Ascending aorta (tissue), 2 donors: Measurements from ENCODE around the gene WDR70. TPM values are rescaled to one million over a fixed set of nuclear protein-coding genes. Genes with fewer than 3 reads are reported as not detected.

Source experiments
- DNase-seq, 2 donors: peaks; one replicate each; pipeline ENCODE4 v3.0.0-alpha.2; 2019; ENCODE audit warnings: low spot score in 2 of 2
- H3K27ac ChIP-seq, 2 donors: fragments of 200-600 bp; sonication (generic); one replicate each; pipeline ENCODE4 v1.5.1; 2016 to 2017; ENCODE audit warnings: mild to moderate bottlenecking in 1 of 2
- H3K27me3 ChIP-seq: fragments of 200-600 bp; sonication (generic); one replicate; pipeline ENCODE4 v1.5.1; 2017
- H3K36me3 ChIP-seq, 2 donors: fragments of 200-600 bp; sonication (generic); one replicate each; pipeline ENCODE4 v1.5.1; 2016
- H3K4me1 ChIP-seq, 2 donors: fragments of 200-600 bp; sonication (generic); one replicate each; pipeline ENCODE4 v1.5.1; 2016 to 2017; ENCODE audit warnings: mild to moderate bottlenecking in 1 of 2
- H3K4me3 ChIP-seq, 2 donors: fragments of 200-600 bp; sonication (generic); one replicate each; pipeline ENCODE4 v1.5.1; 2016 to 2017; ENCODE audit warnings: mild to moderate bottlenecking in 1 of 2
- H3K9me3 ChIP-seq, 2 donors: fragments of 200-600 bp; sonication (generic); one replicate each; pipeline ENCODE4 v1.5.1; 2016
- CTCF ChIP-seq, 3 experiments: fragments of 200-600 bp in 2 of 3; fragments of 450-650 bp in 1 of 3; sonication (generic) in 2 of 3; IDR thresholded peaks; one replicate each; pipeline ENCODE4 v1.5.1; 2016 to 2019; ENCODE audit warnings: antibody characterized with exemption in 3 of 3, mild to moderate bottlenecking in 1 of 3, moderate library complexity in 1 of 3
- intact Hi-C: fragments of 100-400 bp; cut with DNase I; formaldehyde crosslinking; loops from one replicate; pipeline ENCODE4 v1.15.1; 2023
- total RNA-seq: library from RNA; depleted of rRNA; stranded (reverse); fragments of >200 nt; gene quantifications from one replicate; pipeline ENCODE4 v1.1.0, GENCODE V29; 2016

Gene WDR70
- total RNA-seq, 1 donor from 2014 or later = 8.7 TPM

DNA sequence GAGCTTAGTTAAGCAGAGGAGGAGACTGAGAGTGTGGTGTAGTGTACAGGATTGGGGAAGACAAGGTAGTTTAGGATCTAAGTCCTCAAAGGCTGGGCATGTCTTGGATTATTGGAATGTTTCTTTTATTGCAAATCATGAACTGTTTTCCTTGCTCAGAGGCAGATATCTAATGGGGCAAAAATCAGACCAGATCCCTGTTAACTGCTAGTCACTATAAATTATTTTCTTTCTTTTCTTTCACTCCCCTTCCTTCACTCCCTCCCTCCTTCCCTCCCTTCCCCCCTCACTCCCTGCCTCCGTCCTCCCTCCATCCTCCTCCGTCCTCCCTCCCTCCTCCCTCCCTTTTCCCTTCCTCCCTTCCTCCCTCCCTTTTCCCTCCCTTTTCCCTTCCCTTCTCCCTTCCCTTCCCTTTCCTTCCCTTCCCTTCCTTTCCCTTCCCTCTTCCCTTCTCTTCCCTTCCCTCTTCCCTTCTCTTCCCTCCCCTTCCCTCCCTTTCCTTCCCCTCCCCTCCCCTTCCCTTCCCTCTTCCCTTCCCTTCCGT lies 117.9 kb downstream of the WDR70 start:
- H3K9me3 ChIP-seq = no peaks in the 10 kb centered on the region
- H3K36me3 ChIP-seq = no peaks in the 10 kb centered on the region
- no peak overlapping the region for H3K4me3 ChIP-seq
- H3K4me1 ChIP-seq = peaks cover 0 to 5% of the 10 kb centered on the region in 2 donors
- intact Hi-C loops = no loop called here
- H3K27ac ChIP-seq = no peak overlapping the region
- no peak for TF ChIP-seq CTCF (IDR thresholded peaks at IDR 0.05)
- DNase-seq = no peak
- no peaks in the 10 kb centered on the region for H3K27me3 ChIP-seq

- Histone ChIP-seq H3K27ac (no peak overlapping the region), H3K9me3 (no peaks in the 10 kb centered on the region), H3K36me3 (peaks cover 0 to 4% of the 10 kb centered on the region in 2 donors), H3K4me3 (no peak overlapping the region), H3K27me3 (no peaks in the 10 kb centered on the region), H3K4me1 (no peaks in the 10 kb centered on the region)
- no peak for DNase-seq
- intact Hi-C loops = loop anchor here (10.0 kb wide), 1 partner anchor 694 kb away; no protein-coding TSS in a partner anchor
- TF ChIP-seq CTCF (IDR thresholded peaks at IDR 0.05) = no peak
Observed at GRCh38 chr5:37501152-37501551, 122.0 kb downstream of the WDR70 start.

- intact Hi-C loops = loop anchor here (10.0 kb wide), 1 partner anchor 689 kb away; no protein-coding TSS in a partner anchor
- peaks cover 0 to 9% of the 10 kb centered on the region in 2 donors for H3K36me3 ChIP-seq
- no peaks in the 10 kb centered on the region for H3K4me1 ChIP-seq
- no peaks in the 10 kb centered on the region for H3K27me3 ChIP-seq
- no peaks in the 10 kb centered on the region for H3K9me3 ChIP-seq
- H3K27ac ChIP-seq = no peak overlapping the region
- no peak for DNase-seq
- no peak for TF ChIP-seq CTCF (IDR thresholded peaks at IDR 0.05)
- H3K4me3 ChIP-seq = no peak overlapping the region
Observed at GRCh38 chr5:37506241-37506640, 127.1 kb downstream of the WDR70 start.

DNA sequence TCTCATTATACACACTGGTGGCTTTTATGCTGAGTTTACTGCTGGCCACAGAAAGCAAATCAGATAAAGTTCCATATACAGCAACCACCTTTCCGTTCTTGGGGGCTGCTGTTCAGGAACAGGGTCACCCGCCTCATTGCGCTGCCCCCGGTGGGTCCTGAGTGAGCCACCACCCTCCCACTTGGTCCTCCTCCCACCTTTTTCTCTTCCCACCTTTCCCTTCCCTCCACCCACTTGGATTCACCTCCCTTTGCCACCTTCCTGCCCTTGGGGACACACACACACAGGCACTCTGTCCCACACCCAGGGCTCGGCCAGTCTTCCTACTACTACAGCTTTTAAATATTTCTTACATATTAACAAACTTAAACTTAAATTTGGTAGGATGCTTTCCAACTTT lies 127.6 kb downstream of the WDR70 start:
- TF ChIP-seq CTCF (IDR thresholded peaks at IDR 0.05) = no peak
- Histone ChIP-seq H3K4me3 (no peak overlapping the region), H3K27me3 (no peaks in the 10 kb centered on the region), H3K9me3 (no peaks in the 10 kb centered on the region), H3K4me1 (no peaks in the 10 kb centered on the region), H3K36me3 (peaks cover 0 to 9% of the 10 kb centered on the region in 2 donors), H3K27ac (no peak overlapping the region)
- DNase-seq = no peak
- intact Hi-C loops = loop anchor here (10.0 kb wide), 1 partner anchor 688 kb away; no protein-coding TSS in a partner anchor

GRCh38 chr5:37511646-37512045 lies 132.5 kb downstream of the WDR70 start:
- H3K27ac ChIP-seq = no peak overlapping the region
- DNase-seq = no peak
- H3K36me3 ChIP-seq = no peaks in the 10 kb centered on the region
- no peaks in the 10 kb centered on the region for H3K27me3 ChIP-seq
- TF ChIP-seq CTCF (IDR thresholded peaks at IDR 0.05) = no peak
- H3K4me3 ChIP-seq = no peak overlapping the region
- intact Hi-C loops = no loop called here
- no peaks in the 10 kb centered on the region for H3K4me1 ChIP-seq
- no peaks in the 10 kb centered on the region for H3K9me3 ChIP-seq

DNA sequence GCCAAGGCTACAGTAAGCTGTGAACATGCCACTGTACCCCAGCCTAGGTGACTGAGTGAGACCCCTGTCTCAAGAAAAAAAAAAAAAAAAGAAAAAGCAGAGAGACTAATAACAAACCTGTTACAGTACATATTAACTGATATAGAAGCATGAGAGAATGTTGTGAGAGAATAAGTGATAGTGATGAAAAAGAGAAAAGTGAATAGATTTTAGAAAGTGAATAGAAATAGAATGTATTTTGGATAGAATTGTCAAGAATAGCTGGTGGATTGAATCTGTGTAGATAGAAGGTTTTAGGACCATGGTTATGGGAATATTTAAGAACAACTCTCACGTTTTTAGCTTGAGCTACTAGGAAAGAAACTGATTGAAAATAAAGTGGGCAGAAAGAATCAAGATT lies 135.8 kb downstream of the WDR70 start:
- Histone ChIP-seq H3K4me3 (no peak overlapping the region), H3K9me3 (no peaks in the 10 kb centered on the region), H3K27me3 (no peaks in the 10 kb centered on the region), H3K4me1 (no peaks in the 10 kb centered on the region), H3K36me3 (peaks cover 6 to 14% of the 10 kb centered on the region in 2 donors), H3K27ac (no peak overlapping the region)
- no peak for TF ChIP-seq CTCF (IDR thresholded peaks at IDR 0.05)
- no peak for DNase-seq
- intact Hi-C loops = no loop called here
